H1 (cell line): ENCODE results near the gene MACROD2.

Experiments
- CHD1 ChIP-seq: IDR thresholded peaks from 2 replicates; pipeline ENCODE4 v1.6.1; 2012; ENCODE audit warnings: low read depth, low read length, improper control_type of control experiment
- EP300 ChIP-seq, 2 experiments: IDR thresholded peaks; 1 replicate in 1 of 2; 2 replicates in 1 of 2; pipeline ENCODE4 v1.6.1; 2011 to 2012; ENCODE audit warnings: low read depth in 2 of 2, low read length in 2 of 2, mild to moderate bottlenecking in 2 of 2, borderline replicate concordance in 1 of 2, inconsistent platforms in 1 of 2, moderate library complexity in 1 of 2
- POLR2A ChIP-seq, 2 experiments: IDR thresholded peaks; 1 replicate in 1 of 2; 2 replicates in 1 of 2; pipeline ENCODE4 v1.6.1; 2011; ENCODE audit warnings: low read depth in 2 of 2, low read length in 2 of 2, mild to moderate bottlenecking in 2 of 2; ENCODE audit errors: control extremely low read depth in 1 of 2
- POLR2AphosphoS5 ChIP-seq: IDR thresholded peaks from 2 replicates; pipeline ENCODE4 v1.6.1; 2011; ENCODE audit warnings: low read depth, low read length
- RFX5 ChIP-seq: IDR thresholded peaks from 2 replicates; pipeline ENCODE4 v1.6.1; 2011; ENCODE audit warnings: low read depth, low read length, improper control_type of control experiment, borderline replicate concordance
- TAF1 ChIP-seq: IDR thresholded peaks from 2 replicates; pipeline ENCODE4 v1.6.1; 2011; ENCODE audit warnings: mild to moderate bottlenecking, low read depth, low read length
- TF ChIP-seq, protein P1 (sequence below), 3 experiments: IDR thresholded peaks; 1 replicate in 2 of 3; 2 replicates in 1 of 3; pipeline versions ENCODE4 v1.5.1 to v1.6.1; 2011; ENCODE audit warnings: low read length in 3 of 3, mild to moderate bottlenecking in 3 of 3, inconsistent platforms in 2 of 3, low read depth in 1 of 3, moderate library complexity in 1 of 3; ENCODE audit not compliant: insufficient read depth in 1 of 3; ENCODE audit errors: control extremely low read depth in 1 of 3
- TF ChIP-seq, protein P2 (sequence below): IDR thresholded peaks from 2 replicates; pipeline ENCODE4 v1.6.1; 2011; ENCODE audit warnings: low read depth, mild to moderate bottlenecking, low read length; ENCODE audit not compliant: insufficient read depth

DNA sequence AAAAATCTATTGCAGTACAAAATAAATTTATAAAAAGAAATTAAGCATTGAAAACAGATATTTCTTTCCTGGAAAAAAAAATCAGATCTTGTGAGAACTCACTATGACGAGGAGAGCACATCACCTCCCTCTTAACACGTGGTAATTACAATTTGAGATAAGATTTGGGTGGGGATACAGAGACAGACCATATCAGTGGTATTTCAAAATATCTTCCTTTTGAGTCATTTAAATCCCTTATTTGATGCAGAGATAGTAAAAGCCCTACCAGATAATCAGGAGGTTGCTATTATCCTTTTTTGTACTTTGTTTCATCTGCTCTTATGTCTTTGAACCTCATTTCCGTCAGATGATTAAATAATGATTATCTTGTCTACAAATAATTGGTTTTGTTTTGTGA, 1777.5 kb downstream of the MACROD2 start:
- TF ChIP-seq RFX5 (no peak), TAF1 (no peak), POLR2AphosphoS5 (no peak), CHD1 (no peak), EP300 (IDR thresholded peaks at IDR 0.05; ENCODE audit: borderline replicate concordance in 1 of 2, low read depth in 2 of 2, low read length in 2 of 2) (no peak), POLR2A (IDR thresholded peaks at IDR 0.05; ENCODE audit: control extremely low read depth in 1 of 2, low read depth in 2 of 2, low read length in 2 of 2) (no peak)
- TF ChIP-seq, protein P1, sequence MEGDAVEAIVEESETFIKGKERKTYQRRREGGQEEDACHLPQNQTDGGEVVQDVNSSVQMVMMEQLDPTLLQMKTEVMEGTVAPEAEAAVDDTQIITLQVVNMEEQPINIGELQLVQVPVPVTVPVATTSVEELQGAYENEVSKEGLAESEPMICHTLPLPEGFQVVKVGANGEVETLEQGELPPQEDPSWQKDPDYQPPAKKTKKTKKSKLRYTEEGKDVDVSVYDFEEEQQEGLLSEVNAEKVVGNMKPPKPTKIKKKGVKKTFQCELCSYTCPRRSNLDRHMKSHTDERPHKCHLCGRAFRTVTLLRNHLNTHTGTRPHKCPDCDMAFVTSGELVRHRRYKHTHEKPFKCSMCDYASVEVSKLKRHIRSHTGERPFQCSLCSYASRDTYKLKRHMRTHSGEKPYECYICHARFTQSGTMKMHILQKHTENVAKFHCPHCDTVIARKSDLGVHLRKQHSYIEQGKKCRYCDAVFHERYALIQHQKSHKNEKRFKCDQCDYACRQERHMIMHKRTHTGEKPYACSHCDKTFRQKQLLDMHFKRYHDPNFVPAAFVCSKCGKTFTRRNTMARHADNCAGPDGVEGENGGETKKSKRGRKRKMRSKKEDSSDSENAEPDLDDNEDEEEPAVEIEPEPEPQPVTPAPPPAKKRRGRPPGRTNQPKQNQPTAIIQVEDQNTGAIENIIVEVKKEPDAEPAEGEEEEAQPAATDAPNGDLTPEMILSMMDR (IDR thresholded peaks at IDR 0.05; ENCODE audit: control extremely low read depth in 1 of 3, insufficient read depth in 1 of 3, low read depth in 1 of 3, low read length in 3 of 3): no peak
- TF ChIP-seq, protein P2, sequence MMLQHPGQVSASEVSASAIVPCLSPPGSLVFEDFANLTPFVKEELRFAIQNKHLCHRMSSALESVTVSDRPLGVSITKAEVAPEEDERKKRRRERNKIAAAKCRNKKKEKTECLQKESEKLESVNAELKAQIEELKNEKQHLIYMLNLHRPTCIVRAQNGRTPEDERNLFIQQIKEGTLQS: no peak
